HG03521 (cell line): ENCODE measurements around the gene POLA1.
"Not testable (repeated sequence)": the region's sequence is repeated elsewhere in the genome, so short reads cannot be mapped to it uniquely, and the experiment has no call there.

ENCODE experiments used
- ATAC-seq: cut with Tn5 transposase; IDR thresholded peaks from one replicate; pipeline ENCODE4 v1.9.1; 2021; ENCODE audit warnings: mild to moderate bottlenecking, moderate library complexity; ENCODE audit not compliant: unreplicated experiment

The POLA1 gene, protein sequence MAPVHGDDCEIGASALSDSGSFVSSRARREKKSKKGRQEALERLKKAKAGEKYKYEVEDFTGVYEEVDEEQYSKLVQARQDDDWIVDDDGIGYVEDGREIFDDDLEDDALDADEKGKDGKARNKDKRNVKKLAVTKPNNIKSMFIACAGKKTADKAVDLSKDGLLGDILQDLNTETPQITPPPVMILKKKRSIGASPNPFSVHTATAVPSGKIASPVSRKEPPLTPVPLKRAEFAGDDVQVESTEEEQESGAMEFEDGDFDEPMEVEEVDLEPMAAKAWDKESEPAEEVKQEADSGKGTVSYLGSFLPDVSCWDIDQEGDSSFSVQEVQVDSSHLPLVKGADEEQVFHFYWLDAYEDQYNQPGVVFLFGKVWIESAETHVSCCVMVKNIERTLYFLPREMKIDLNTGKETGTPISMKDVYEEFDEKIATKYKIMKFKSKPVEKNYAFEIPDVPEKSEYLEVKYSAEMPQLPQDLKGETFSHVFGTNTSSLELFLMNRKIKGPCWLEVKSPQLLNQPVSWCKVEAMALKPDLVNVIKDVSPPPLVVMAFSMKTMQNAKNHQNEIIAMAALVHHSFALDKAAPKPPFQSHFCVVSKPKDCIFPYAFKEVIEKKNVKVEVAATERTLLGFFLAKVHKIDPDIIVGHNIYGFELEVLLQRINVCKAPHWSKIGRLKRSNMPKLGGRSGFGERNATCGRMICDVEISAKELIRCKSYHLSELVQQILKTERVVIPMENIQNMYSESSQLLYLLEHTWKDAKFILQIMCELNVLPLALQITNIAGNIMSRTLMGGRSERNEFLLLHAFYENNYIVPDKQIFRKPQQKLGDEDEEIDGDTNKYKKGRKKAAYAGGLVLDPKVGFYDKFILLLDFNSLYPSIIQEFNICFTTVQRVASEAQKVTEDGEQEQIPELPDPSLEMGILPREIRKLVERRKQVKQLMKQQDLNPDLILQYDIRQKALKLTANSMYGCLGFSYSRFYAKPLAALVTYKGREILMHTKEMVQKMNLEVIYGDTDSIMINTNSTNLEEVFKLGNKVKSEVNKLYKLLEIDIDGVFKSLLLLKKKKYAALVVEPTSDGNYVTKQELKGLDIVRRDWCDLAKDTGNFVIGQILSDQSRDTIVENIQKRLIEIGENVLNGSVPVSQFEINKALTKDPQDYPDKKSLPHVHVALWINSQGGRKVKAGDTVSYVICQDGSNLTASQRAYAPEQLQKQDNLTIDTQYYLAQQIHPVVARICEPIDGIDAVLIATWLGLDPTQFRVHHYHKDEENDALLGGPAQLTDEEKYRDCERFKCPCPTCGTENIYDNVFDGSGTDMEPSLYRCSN (N-terminal part only)

GRCh38 chrX:24693453-24694202 is at the start of gene POLA1:
TSS of gene POLA1 (plus strand) at chrX:24693918. CDS start at chrX:24693962, 44 bp downstream.
- peak; percentile 96 for ATAC-seq

- ATAC-seq: no peak
Measured at GRCh38 chrX:24646006-24646405, 47.7 kb upstream of the POLA1 start.

GRCh38 chrX:24646745-24647182 is 47.0 kb upstream of the POLA1 start:
- ATAC-seq: no peak

DNA sequence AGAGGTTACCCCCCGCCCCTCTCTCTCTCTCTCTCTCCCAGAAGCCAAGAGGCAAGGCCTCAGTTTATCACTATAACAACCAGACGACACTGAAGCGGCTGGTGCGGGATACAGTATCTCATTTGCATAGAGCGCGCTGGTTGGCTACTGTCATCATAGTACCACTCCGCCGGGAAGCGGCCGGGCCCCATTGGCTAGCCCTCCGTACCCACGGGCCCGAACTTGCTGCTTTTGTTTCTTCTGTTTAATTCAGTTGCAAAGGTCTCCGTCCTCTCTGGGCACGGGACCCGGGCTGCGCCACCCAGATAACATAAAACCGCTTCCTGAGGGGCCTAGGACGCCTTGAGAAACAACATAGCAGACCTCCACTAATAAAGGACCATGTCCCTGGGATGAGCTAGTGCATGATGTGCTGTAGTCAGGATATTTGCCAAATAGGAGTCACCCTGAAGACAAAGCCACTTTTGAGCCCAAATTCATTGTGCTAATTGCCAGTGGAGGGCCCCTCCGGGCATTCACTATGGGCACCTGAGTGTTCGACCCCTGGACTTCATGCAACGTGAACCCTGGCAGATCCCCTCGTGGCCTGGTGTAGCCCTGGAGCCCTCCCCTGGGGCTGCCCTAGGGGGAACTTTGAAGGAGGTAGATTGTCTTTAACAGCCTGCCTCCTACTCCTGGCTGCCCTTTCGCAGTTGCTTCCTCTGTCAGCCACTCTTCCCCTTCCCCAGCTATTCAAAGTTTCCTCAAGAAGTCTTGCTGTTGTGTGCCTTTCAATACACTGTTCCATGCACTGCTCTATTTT is 46.3 kb upstream of the POLA1 start, which contains the start of gene PCYT1B:
Gene PCYT1B (minus strand): TSS at position 91 of the 802 bp plus-strand sequence. CDS start 242 bp downstream, outside the sequence.
- peak; percentile 53 for ATAC-seq

- no peak for ATAC-seq
Measured at GRCh38 chrX:24648495-24648894, 45.2 kb upstream of the POLA1 start.

- no peak for ATAC-seq
Measured at GRCh38 chrX:24651783-24652182, 41.9 kb upstream of the POLA1 start.

DNA sequence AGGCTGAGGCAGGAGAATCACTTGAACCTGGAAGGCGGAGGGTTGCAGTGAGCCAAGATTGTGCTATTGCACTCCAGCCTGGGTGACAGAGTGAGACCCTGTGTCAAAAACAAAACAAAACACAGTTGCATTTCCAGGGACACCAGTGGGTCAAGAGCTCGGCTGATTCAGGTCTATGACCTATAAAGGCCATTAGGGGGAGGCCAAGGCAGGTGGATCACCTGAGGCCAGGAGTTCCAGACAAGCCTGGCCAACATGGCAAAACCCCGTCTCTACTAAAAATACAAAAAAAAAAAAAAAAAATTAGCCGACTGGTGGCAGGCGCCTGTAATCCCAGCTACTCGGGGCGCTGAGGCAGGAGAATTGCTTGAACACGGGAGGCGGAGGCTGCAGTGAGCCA is 38.0 kb upstream of the POLA1 start:
- not testable (repeated sequence) for ATAC-seq

- ATAC-seq: no peak
Measured at GRCh38 chrX:24657671-24658386, 35.9 kb upstream of the POLA1 start.

DNA sequence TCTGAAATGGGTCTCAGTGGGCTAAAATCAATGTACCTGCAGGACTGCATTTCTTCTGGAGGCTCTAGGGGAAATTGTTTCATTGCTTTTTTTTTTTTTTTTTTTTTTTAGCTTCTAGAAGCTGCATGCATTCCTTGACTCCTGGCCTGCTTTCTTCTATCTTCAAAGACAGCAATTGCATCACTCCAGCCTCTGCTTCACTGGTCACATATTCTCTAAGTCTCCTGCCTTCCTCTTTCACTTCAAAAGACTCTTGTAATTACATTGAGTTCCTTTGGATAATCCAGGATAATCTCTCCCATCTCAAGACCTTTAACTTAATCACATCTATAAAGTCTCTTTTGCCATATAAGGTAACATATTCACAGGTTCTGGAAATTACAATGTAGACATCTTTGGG is 35.3 kb upstream of the POLA1 start:
- ATAC-seq: no peak

- no peak for ATAC-seq
Measured at GRCh38 chrX:24659106-24659505, 34.6 kb upstream of the POLA1 start.

DNA sequence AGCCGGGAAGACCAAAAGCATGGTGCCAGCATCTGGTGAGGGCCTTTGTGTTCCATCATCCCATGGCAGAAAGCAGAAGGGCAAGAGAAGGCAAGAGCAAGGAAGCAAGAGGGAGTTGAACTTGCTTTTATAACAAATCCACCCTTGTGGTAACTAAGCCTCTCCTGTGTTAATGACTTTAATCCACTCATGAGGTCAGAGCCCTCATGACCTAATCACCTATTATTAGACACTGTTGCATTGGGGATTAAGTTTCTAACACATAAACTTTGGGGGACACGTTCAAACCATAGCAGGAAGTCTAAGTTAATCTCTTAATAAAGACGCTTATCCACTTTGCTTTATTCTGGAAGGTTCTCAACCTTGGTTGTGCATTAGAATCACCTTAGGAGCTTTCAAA is 34.1 kb upstream of the POLA1 start:
- ATAC-seq: no peak

DNA sequence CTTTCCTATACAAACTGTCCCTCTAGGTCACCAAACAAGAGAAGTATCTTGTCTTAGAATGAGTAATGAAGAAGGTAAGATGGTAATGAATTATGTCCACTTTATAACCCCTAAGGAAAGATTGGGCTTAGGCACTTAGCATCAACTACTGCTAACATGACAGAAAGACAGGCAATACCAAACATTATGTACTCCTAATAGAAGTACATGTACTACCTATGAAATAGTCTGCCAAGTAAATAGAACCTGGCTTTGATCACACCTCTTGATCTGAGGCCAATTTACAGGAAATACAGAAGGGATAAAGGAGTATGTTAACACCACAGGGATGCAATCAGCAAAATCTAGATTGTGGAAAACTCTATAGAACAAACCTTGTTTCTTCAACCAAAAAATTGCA is 32.4 kb upstream of the POLA1 start:
- no peak for ATAC-seq

DNA sequence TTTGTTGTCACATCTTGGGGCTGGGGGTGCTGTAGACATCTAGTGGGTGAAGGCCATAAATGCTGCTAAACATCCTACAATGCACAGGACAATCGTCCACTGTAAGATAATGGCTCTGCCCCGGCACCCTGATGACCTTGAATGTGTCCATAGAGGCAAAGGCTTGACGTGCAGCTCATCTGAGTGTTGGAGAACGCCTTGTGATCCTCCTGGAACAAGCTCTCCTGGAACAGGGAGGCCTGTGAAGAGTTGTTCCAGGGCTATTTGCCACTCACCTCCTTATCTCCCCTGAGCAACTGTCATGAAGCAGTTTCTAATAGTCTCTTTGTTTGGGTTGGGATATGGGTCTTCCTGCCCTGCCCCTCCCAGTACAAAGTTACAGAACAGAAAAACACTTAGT is 31.4 kb upstream of the POLA1 start:
- ATAC-seq: no peak

DNA sequence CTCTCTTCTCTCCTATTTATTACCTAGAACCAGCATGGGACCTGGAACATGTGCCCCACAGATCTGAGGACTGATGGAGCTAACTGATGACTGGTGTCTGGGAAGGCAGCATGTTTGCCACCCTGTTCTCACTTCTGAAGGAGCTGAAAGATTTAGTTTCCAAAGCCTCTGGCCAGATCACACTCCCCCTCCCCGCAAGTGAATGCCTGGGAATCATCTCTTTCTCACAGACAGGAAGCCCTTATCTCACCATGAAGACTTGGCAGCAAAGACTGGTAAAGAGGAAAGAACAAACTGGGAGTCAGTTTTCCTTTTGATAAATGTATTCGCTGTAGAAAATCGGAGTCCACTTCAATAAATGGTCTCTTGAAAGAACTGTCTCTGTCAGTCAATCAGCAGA is 25.6 kb upstream of the POLA1 start:
- ATAC-seq: no peak

GRCh38 chrX:24672701-24673190 is 21.0 kb upstream of the POLA1 start:
- ATAC-seq: no peak

- ATAC-seq: no peak
Measured at GRCh38 chrX:24673424-24673823, 20.3 kb upstream of the POLA1 start.

GRCh38 chrX:24676403-24677024 is 17.2 kb upstream of the POLA1 start:
- ATAC-seq: no peak
